ENCODE data around the gene PHACTR2.
A peak's percentile ranks its signal among the peaks of the same experiment; 100 is the strongest.

Gene PHACTR2

GRCh38 chr6:143838395-143838794 is 160.6 kb downstream of the PHACTR2 start:
- H3K9ac ChIP-seq = no peak overlapping the region
- peaks cover 5% of the 10 kb centered on the region for H3K4me1 ChIP-seq (ENCODE audit: low read depth, poor library complexity, severe bottlenecking)
- no peak overlapping the region for H3K4me3 ChIP-seq (IDR thresholded peaks at IDR 0.05; ENCODE audit: insufficient read depth, low read depth, low read length)
- no peak overlapping the region for H3K4me2 ChIP-seq
- H3K79me2 ChIP-seq (ENCODE audit: insufficient read depth, low read depth) = peaks cover 3% of the 10 kb centered on the region
- no peak overlapping the region for H2AFZ ChIP-seq (ENCODE audit: low read depth)
- no peak for TF ChIP-seq CTCF (conservative IDR thresholded peaks at IDR 0.05; ENCODE audit: low read depth, low read length)
- no peaks in the 10 kb centered on the region for H3K36me3 ChIP-seq (ENCODE audit: insufficient read depth)
- H3K27ac ChIP-seq = no peak overlapping the region
- H3K27me3 ChIP-seq (ENCODE audit: insufficient read depth, low read depth) = no peaks in the 10 kb centered on the region
- H4K20me1 ChIP-seq (ENCODE audit: insufficient read depth) = no peaks in the 10 kb centered on the region

- H3K27ac ChIP-seq = no peak overlapping the region
- H3K4me1 ChIP-seq (ENCODE audit: low read depth, poor library complexity, severe bottlenecking) = peaks cover 6% of the 10 kb centered on the region
- H3K27me3 ChIP-seq (ENCODE audit: insufficient read depth, low read depth) = no peaks in the 10 kb centered on the region
- H3K9ac ChIP-seq = no peak overlapping the region
- no peaks in the 10 kb centered on the region for H3K36me3 ChIP-seq (ENCODE audit: insufficient read depth)
- H3K4me3 ChIP-seq (IDR thresholded peaks at IDR 0.05; ENCODE audit: insufficient read depth, low read depth, low read length) = no peak overlapping the region
- peaks cover 11% of the 10 kb centered on the region for H3K79me2 ChIP-seq (ENCODE audit: insufficient read depth, low read depth)
- no peak overlapping the region for H2AFZ ChIP-seq (ENCODE audit: low read depth)
- H4K20me1 ChIP-seq (ENCODE audit: insufficient read depth) = no peaks in the 10 kb centered on the region
- H3K4me2 ChIP-seq = no peak overlapping the region
- no peak for TF ChIP-seq CTCF (conservative IDR thresholded peaks at IDR 0.05; ENCODE audit: low read depth, low read length)
Observed at GRCh38 chr6:143839196-143839595, 161.4 kb downstream of the PHACTR2 start.

GRCh38 chr6:143840595-143841265 is 163.0 kb downstream of the PHACTR2 start:
- Histone ChIP-seq H3K79me2 (ENCODE audit: insufficient read depth, low read depth) (peaks cover 26% of the 10 kb centered on the region), H3K4me3 (IDR thresholded peaks at IDR 0.05; ENCODE audit: insufficient read depth, low read depth, low read length) (no peak overlapping the region), H4K20me1 (ENCODE audit: insufficient read depth) (no peaks in the 10 kb centered on the region), H3K27me3 (ENCODE audit: insufficient read depth, low read depth) (no peaks in the 10 kb centered on the region), H2AFZ (ENCODE audit: low read depth) (no peak overlapping the region), H3K9ac (no peak overlapping the region), H3K4me2 (no peak overlapping the region), H3K4me1 (ENCODE audit: low read depth, poor library complexity, severe bottlenecking) (peaks cover 13% of the 10 kb centered on the region), H3K36me3 (ENCODE audit: insufficient read depth) (peaks cover 7% of the 10 kb centered on the region; the same call in 1 of the 2 replicates), H3K27ac (no peak overlapping the region)
- no peak for TF ChIP-seq CTCF (conservative IDR thresholded peaks at IDR 0.05; ENCODE audit: low read depth, low read length)

- H3K4me1 ChIP-seq (ENCODE audit: low read depth, poor library complexity, severe bottlenecking) = peaks cover 13% of the 10 kb centered on the region
- TF ChIP-seq CTCF (conservative IDR thresholded peaks at IDR 0.05; ENCODE audit: low read depth, low read length) = no peak
- peak overlapping the region; percentile 89 for H3K4me2 ChIP-seq
- no peaks in the 10 kb centered on the region for H3K27me3 ChIP-seq (ENCODE audit: insufficient read depth, low read depth)
- peak overlapping the region; percentile 90 for H2AFZ ChIP-seq (ENCODE audit: low read depth)
- H3K27ac ChIP-seq = peak overlapping the region; percentile 81
- H3K36me3 ChIP-seq (ENCODE audit: insufficient read depth) = peaks cover 12% of the 10 kb centered on the region; the same call in 1 of the 2 replicates
- no peaks in the 10 kb centered on the region for H4K20me1 ChIP-seq (ENCODE audit: insufficient read depth)
- peak overlapping the region; percentile 98 for H3K9ac ChIP-seq
- H3K4me3 ChIP-seq (IDR thresholded peaks at IDR 0.05; ENCODE audit: insufficient read depth, low read depth, low read length) = no peak overlapping the region
- peaks cover 35% of the 10 kb centered on the region for H3K79me2 ChIP-seq (ENCODE audit: insufficient read depth, low read depth)
Observed at GRCh38 chr6:143842461-143842901, 164.7 kb downstream of the PHACTR2 start.

All from KMS-11 (cell line).